Natural killer cell (primary cell): Measurements from ENCODE around the gene CACNA1D. TPM values are rescaled to one million over a fixed set of nuclear protein-coding genes. Genes with fewer than 3 reads are reported as not detected.

Experiments
- ATAC-seq, 3 donors: fragments of 150-1000 bp in 2 of 3; fragments of 200-7000 bp in 1 of 3; cut with Tn5 transposase; 1 replicate in 1 of 3; 2 replicates in 2 of 3; pipeline ENCODE4 v1.10.0; 2021; ENCODE audit warnings: mild to moderate bottlenecking in 2 of 3, moderate library complexity in 2 of 3
- DNase-seq, 2 donors: peaks; one replicate each; pipeline versions ENCODE4 v3.0.0 to v3.0.0-alpha.2; 2013 to 2021; ENCODE audit warnings: mixed read lengths in 1 of 2
- H3K27ac ChIP-seq: one replicate; pipeline ENCODE4 v1.5.1; 2013; ENCODE audit warnings: mild to moderate bottlenecking, low read length
- H3K27me3 ChIP-seq: one replicate; pipeline ENCODE4 v1.6.1; 2013; ENCODE audit warnings: low read length; ENCODE audit not compliant: control insufficient read depth, insufficient read depth
- H3K36me3 ChIP-seq: one replicate; pipeline ENCODE4 v1.6.1; 2013; ENCODE audit warnings: low read length; ENCODE audit not compliant: control insufficient read depth, insufficient read depth
- H3K4me1 ChIP-seq: one replicate; pipeline ENCODE4 v1.6.1; 2013; ENCODE audit warnings: low read length; ENCODE audit not compliant: control insufficient read depth, insufficient read depth
- H3K4me3 ChIP-seq: one replicate; pipeline ENCODE4 v1.5.1; 2013; ENCODE audit warnings: low read length
- H3K9me3 ChIP-seq: one replicate; pipeline ENCODE4 v1.6.1; 2013; ENCODE audit warnings: low read length; ENCODE audit not compliant: control insufficient read depth, insufficient read depth
- H3K27ac Mint-ChIP-seq, 2 donors: one replicate each; pipeline ENCODE4 v1.8.0; 2022; ENCODE audit warnings: mild to moderate bottlenecking in 2 of 2, mixed read lengths in 2 of 2, moderate library complexity in 1 of 2
- H3K27me3 Mint-ChIP-seq, 2 donors: one replicate each; pipeline ENCODE4 v1.8.0; 2022; ENCODE audit warnings: low read depth in 2 of 2, mixed read lengths in 2 of 2
- H3K36me3 Mint-ChIP-seq: one replicate; pipeline ENCODE4 v1.8.0; 2022; ENCODE audit warnings: mixed read lengths
- H3K4me1 Mint-ChIP-seq, 2 donors: one replicate each; pipeline ENCODE4 v1.8.0; 2022; ENCODE audit warnings: mixed read lengths in 2 of 2
- H3K4me3 Mint-ChIP-seq: one replicate; pipeline ENCODE4 v1.8.0; 2022; ENCODE audit warnings: mild to moderate bottlenecking, moderate library complexity, mixed read lengths
- H3K9me3 Mint-ChIP-seq, 2 donors: one replicate each; pipeline ENCODE4 v1.8.0; 2022; ENCODE audit warnings: mixed read lengths in 2 of 2
- WGBS: methylation state at CpG from one replicate; pipeline ENCODE4 v1.1.7; 2013; ENCODE audit warnings: missing lambda C conversion rate; ENCODE audit not compliant: insufficient coverage; 5-methylcytosine and 5-hydroxymethylcytosine counted together
- intact Hi-C: fragments of 100-400 bp; cut with micrococcal nuclease; formaldehyde crosslinking; loops from one replicate; pipeline ENCODE4 v1.14.2; 2022
- total RNA-seq, 4 donors: library from RNA; stranded (reverse); fragments of 120-200 nt in 1 of 4; gene quantifications; one replicate each; pipeline versions ENCODE4 v1.2.3 to v1.2.4, GENCODE V29; 2013 to 2022
- TF ChIP-seq, protein P1 (sequence below): fragments of 200-600 bp; IDR thresholded peaks from one replicate; pipeline ENCODE4 v1.8.0; 2022; ENCODE audit warnings: antibody characterized with exemption

CACNA1D gene
- total RNA-seq, 3 donors from 2014 or later (not counting 1 experiment from before 2014, with no cell fraction given), result 0.54 to 10.1 TPM; not detected in 1

DNA sequence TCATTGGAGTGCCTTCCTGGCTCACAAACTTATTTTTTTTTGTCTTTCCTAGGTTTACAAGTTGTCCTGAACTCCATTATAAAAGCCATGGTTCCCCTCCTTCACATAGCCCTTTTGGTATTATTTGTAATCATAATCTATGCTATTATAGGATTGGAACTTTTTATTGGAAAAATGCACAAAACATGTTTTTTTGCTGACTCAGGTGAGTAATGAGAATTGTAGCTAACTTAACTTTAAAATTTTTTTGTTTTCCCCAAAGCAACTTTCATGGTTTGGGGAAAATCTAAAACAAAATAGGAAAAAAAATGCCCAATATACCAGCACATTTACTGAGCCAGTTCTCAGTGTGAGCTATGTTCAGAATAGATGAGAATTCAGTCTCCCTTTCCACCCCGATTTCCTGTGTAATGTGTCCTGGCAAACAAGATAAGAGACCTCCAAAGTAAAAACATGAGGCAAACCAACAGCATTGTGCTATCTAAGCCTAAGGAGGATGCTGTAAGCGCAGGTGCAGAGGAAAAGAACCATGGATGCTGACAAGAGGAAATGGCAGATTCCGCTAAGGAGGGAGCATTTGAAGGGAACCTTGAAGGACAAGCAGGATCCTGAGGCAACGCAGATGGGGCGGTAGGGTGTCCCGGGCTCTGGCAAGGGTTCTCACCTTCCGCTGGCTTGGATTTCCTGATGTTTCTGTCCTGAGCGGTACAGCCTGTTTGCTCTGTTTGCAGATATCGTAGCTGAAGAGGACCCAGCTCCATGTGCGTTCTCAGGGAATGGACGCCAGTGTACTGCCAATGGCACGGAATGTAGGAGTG is 171.4 kb downstream of the CACNA1D start:
- Mint-ChIP-seq H3K9me3 (peaks cover 3 to 4% of the 10 kb centered on the region in 2 donors), H3K4me1 (no peaks in the 10 kb centered on the region), H3K36me3 (no peaks in the 10 kb centered on the region), H3K27me3 (peaks cover 14 to 23% of the 10 kb centered on the region in 2 donors), H3K4me3 (no peak overlapping the region), H3K27ac (no peak overlapping the region)
- Histone ChIP-seq H3K4me3 (no peak overlapping the region), H3K36me3 (no peaks in the 10 kb centered on the region), H3K9me3 (peaks cover 16% of the 10 kb centered on the region), H3K4me1 (no peaks in the 10 kb centered on the region), H3K27me3 (no peaks in the 10 kb centered on the region), H3K27ac (no peak overlapping the region)
- WGBS, result 54% methylated on average over 12 of the region's 12 CpGs
- TF ChIP-seq, protein P1, sequence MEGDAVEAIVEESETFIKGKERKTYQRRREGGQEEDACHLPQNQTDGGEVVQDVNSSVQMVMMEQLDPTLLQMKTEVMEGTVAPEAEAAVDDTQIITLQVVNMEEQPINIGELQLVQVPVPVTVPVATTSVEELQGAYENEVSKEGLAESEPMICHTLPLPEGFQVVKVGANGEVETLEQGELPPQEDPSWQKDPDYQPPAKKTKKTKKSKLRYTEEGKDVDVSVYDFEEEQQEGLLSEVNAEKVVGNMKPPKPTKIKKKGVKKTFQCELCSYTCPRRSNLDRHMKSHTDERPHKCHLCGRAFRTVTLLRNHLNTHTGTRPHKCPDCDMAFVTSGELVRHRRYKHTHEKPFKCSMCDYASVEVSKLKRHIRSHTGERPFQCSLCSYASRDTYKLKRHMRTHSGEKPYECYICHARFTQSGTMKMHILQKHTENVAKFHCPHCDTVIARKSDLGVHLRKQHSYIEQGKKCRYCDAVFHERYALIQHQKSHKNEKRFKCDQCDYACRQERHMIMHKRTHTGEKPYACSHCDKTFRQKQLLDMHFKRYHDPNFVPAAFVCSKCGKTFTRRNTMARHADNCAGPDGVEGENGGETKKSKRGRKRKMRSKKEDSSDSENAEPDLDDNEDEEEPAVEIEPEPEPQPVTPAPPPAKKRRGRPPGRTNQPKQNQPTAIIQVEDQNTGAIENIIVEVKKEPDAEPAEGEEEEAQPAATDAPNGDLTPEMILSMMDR, result no peak
- DNase-seq (no peak), ATAC-seq (no peak)
- intact Hi-C loops, result no loop called here

DNA sequence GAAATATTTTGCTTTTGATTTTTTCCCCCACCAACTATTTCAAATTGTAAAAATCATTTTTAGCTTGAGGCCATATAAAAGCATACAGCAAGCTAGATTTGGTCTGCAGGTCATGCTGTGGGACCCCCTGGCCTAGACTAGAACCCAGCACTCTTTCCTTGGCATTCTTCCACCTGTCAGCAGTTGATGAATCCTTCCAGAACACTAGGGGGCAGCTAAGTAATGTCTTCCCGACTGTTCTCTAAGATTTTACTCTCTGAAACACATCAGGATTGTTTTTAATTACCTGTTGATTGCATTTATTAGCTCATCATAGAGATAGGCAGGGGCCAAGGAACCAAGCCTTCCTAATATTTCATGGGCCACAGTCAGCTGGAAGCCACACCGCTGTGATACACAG is 174.5 kb downstream of the CACNA1D start:
- peaks cover 13 to 27% of the 10 kb centered on the region in 2 donors for H3K27me3 Mint-ChIP-seq
- no peak overlapping the region for H3K27ac Mint-ChIP-seq
- no peaks in the 10 kb centered on the region for H3K4me1 Mint-ChIP-seq

DNA sequence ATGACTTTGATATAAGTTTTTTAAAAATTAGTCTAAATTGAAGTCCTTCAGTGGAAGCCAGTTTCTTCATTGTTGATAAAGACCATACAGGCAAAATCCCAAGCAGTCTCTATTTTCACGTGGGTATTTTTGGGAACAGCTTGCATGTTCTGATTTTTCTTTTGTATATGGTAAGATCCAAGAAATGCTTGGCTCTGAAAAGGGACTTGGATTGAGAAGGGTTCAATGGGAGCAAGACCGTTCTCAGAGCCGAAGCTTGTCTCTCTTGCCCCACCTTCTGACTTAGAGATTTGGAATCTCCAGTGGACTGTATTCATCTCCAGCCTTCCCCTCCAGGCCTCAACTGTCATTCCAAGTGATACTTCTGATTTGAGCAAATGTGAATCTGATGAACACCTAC is 176.3 kb downstream of the CACNA1D start:
- no peak for DNase-seq
- Histone ChIP-seq H3K36me3 (no peaks in the 10 kb centered on the region), H3K27ac (no peak overlapping the region), H3K4me1 (no peaks in the 10 kb centered on the region), H3K27me3 (no peaks in the 10 kb centered on the region), H3K4me3 (no peak overlapping the region), H3K9me3 (no peaks in the 10 kb centered on the region)
- Mint-ChIP-seq H3K27me3 (peaks cover 9 to 27% of the 10 kb centered on the region in 2 donors), H3K36me3 (no peaks in the 10 kb centered on the region), H3K4me3 (no peak overlapping the region), H3K9me3 (no peaks in the 10 kb centered on the region), H3K27ac (no peak overlapping the region), H3K4me1 (no peaks in the 10 kb centered on the region)
- TF ChIP-seq, protein P1, result no peak
- WGBS, result 88% methylated on average over 3 of the region's 3 CpGs
- ATAC-seq, result no peak
- intact Hi-C loops, result no loop called here

More for the DNA sequence above, 174.5 kb downstream of the CACNA1D start:
- TF ChIP-seq, protein P1, result no peak
- Histone ChIP-seq H3K4me3 (no peak overlapping the region), H3K27ac (no peak overlapping the region), H3K4me1 (no peaks in the 10 kb centered on the region), H3K36me3 (no peaks in the 10 kb centered on the region), H3K27me3 (no peaks in the 10 kb centered on the region), H3K9me3 (no peaks in the 10 kb centered on the region)
- intact Hi-C loops, result no loop called here
- Mint-ChIP-seq H3K36me3 (no peaks in the 10 kb centered on the region), H3K9me3 (no peaks in the 10 kb centered on the region), H3K4me3 (no peak overlapping the region)
- DNase-seq (no peak), ATAC-seq (no peak)
- 70% methylated on average over 2 of the region's 2 CpGs for WGBS
